Left cardiac atrium (tissue), 4 donors: ENCODE measurements around the gene HIGD2A. TPM values are rescaled to one million over a fixed set of nuclear protein-coding genes. Genes with fewer than 3 reads are reported as not detected.
"Not testable (repeated sequence)": the region's sequence is repeated elsewhere in the genome, so short reads cannot be mapped to it uniquely, and the experiment has no call there.

Experiments used
- ATAC-seq, 2 donors: fragments of 200-7000 bp; cut with Tn5 transposase; one replicate each; pipeline ENCODE4 v1.9.1; 2020; ENCODE audit warnings: mild to moderate bottlenecking in 2 of 2, moderate library complexity in 2 of 2
- DNase-seq: peaks from one replicate; pipeline ENCODE4 v3.0.0-alpha.2; 2020
- intact Hi-C, 2 donors: fragments of 100-400 bp; cut with DNase I; formaldehyde crosslinking; loops; one replicate each; pipeline versions ENCODE4 v1.14.1 to v1.15.1; 2022 to 2023
- total RNA-seq, 2 donors: library from RNA; stranded (reverse); fragmentation: NEBNext Ultra II Directional; extraction: Animal tissue kit (Norgen Biotek cat#: 25700); gene quantifications; one replicate each; pipeline ENCODE4 v1.2.1, GENCODE V29; 2021
- donor health status: DM: no; HTN: yes; CAD: no.
- donor health status: DM: no; HTN: yes; CAD: no; lungs with severe emphysema.
- donor health status: DM: yes; HTN: yes; CAD: no.
- donor health status: Dilated cardiomyopathy.

The HIGD2A gene
- total RNA-seq, 2 donors from 2014 or later: 159 to 166 TPM

GRCh38 chr5:176391479-176391878 lies 2.9 kb downstream of the HIGD2A start:
- DNase-seq (no peak), ATAC-seq (no peak)
- intact Hi-C loops: no loop called here

GRCh38 chr5:176391999-176392398 lies 3.4 kb downstream of the HIGD2A start:
- intact Hi-C loops: no loop called here
- DNase-seq: no peak
- no peak for ATAC-seq

- ATAC-seq: no peak
- DNase-seq: no peak
- intact Hi-C loops: no loop called here
These were observed 4.0 kb downstream of the HIGD2A start for GRCh38 chr5:176392526-176392925.

GRCh38 chr5:176394096-176394495 lies 5.5 kb downstream of the HIGD2A start:
- DNase-seq (no peak), ATAC-seq (no peak)
- intact Hi-C loops: no loop called here

GRCh38 chr5:176394881-176395675 lies 6.5 kb downstream of the HIGD2A start:
- ATAC-seq (peak; percentile 84 to 89), DNase-seq (peak; percentile 61)
- intact Hi-C loops: no loop called here

GRCh38 chr5:176396330-176396729 lies 7.8 kb downstream of the HIGD2A start:
- intact Hi-C loops: no loop called here
- ATAC-seq (peak in 1 of 2 donors; percentile 9), DNase-seq (no peak)

- no peak for DNase-seq
These were observed 9.3 kb downstream of the HIGD2A start for GRCh38 chr5:176397736-176398420.

GRCh38 chr5:176400382-176401156 lies 12.0 kb downstream of the HIGD2A start:
- no peak for DNase-seq
- ATAC-seq: peak; percentile 51 to 57
- intact Hi-C loops: no loop called here

More at GRCh38 chr5:176397736-176398420, 9.3 kb downstream of the HIGD2A start:
- no peak for ATAC-seq
- intact Hi-C loops: no loop called here

GRCh38 chr5:176401281-176402205 lies 13.0 kb downstream of the HIGD2A start:
- peak; percentile 18 to 29 for ATAC-seq
- DNase-seq: no peak
- intact Hi-C loops: no loop called here

GRCh38 chr5:176405656-176406435 lies 17.3 kb downstream of the HIGD2A start:
- intact Hi-C loops: no loop called here
- DNase-seq (no peak), ATAC-seq (no peak)

- intact Hi-C loops: no loop called here
- ATAC-seq: no peak
- no peak for DNase-seq
These were observed 18.0 kb downstream of the HIGD2A start for GRCh38 chr5:176406436-176407052.

GRCh38 chr5:176407456-176408251 lies 19.1 kb downstream of the HIGD2A start:
- ATAC-seq (peak; percentile 41 to 65), DNase-seq (no peak)
- intact Hi-C loops: no loop called here

- DNase-seq, intact Hi-C loops, ATAC-seq: not testable (repeated sequence)
These were observed 19.7 kb downstream of the HIGD2A start for GRCh38 chr5:176408252-176408573.

GRCh38 chr5:176408590-176408989 lies 20.0 kb downstream of the HIGD2A start:
- no peak for DNase-seq

GRCh38 chr5:176409765-176410164 lies 21.2 kb downstream of the HIGD2A start:
- intact Hi-C loops: loop anchor here (10.0 kb wide), 2 partner anchors 115 to 165 kb away; no protein-coding TSS in a partner anchor
- no peak for DNase-seq
- no peak for ATAC-seq

More at GRCh38 chr5:176408590-176408989, 20.0 kb downstream of the HIGD2A start:
- intact Hi-C loops: no loop called here
- no peak for ATAC-seq

- no peak for DNase-seq
- ATAC-seq: no peak
These were observed 22.1 kb downstream of the HIGD2A start for GRCh38 chr5:176410486-176411180.

More at GRCh38 chr5:176410486-176411180, 22.1 kb downstream of the HIGD2A start:
- intact Hi-C loops: loop anchor here (10.0 kb wide), 2 partner anchors 114 to 164 kb away; no protein-coding TSS in a partner anchor
